ENCODE data around the gene SYNJ1. TPM values are rescaled to one million over a fixed set of nuclear protein-coding genes. Genes with fewer than 3 reads are reported as not detected.

Gene SYNJ1
- total and polyA plus RNA-seq, 12 donors, result 5.0 to 19.4 (median 10.9) TPM

DNA sequence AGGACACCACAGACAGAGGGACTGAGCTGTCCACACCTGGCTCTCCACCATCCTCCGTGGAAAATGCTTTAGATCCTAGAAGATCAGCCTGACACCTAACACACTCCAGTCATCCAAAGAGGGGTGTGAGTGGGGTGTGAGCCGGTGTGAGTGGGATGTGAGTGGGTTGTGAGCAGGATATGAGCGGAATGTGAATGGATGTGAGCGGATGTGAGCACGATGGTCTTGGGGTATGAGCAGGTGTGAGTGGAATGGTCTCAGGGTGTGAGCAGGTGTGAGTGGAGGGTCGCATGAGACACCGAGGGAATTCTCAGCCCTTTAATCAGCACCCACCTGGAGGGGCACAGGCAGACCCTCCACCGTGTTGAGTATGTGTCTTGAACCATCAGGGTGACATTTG is 143.3 kb downstream of the SYNJ1 start:
- TF ChIP-seq, protein P1, sequence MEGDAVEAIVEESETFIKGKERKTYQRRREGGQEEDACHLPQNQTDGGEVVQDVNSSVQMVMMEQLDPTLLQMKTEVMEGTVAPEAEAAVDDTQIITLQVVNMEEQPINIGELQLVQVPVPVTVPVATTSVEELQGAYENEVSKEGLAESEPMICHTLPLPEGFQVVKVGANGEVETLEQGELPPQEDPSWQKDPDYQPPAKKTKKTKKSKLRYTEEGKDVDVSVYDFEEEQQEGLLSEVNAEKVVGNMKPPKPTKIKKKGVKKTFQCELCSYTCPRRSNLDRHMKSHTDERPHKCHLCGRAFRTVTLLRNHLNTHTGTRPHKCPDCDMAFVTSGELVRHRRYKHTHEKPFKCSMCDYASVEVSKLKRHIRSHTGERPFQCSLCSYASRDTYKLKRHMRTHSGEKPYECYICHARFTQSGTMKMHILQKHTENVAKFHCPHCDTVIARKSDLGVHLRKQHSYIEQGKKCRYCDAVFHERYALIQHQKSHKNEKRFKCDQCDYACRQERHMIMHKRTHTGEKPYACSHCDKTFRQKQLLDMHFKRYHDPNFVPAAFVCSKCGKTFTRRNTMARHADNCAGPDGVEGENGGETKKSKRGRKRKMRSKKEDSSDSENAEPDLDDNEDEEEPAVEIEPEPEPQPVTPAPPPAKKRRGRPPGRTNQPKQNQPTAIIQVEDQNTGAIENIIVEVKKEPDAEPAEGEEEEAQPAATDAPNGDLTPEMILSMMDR (IDR thresholded peaks at IDR 0.05), result no peak
- no peak for TF ChIP-seq POLR2A (IDR thresholded peaks at IDR 0.05)

DNA sequence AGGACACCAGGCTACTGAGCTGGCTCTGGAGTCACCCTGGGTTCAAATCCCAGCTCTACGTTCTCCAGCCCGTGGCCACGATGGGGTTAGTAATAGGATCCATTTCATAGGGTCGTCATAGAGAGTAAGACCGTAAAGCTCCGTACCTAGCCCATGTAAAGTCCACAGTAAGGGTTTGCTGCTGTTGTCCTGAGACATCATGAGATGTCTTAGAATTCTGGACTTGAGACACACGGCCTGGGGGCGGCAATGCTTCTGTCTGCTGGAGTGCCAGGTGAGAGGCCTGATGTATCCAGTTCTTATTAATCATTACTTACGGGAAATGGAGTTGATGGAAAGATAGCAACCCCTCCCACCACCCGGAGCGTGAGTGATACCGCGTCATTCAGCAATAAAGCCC is 146.1 kb downstream of the SYNJ1 start:
- no peaks in the 10 kb centered on the region for H3K9me3 ChIP-seq (replicated peaks in 1 of 3)
- intact Hi-C loops (cut with DNase I), result no loop called here
- no peaks in the 10 kb centered on the region for H3K36me3 ChIP-seq (replicated peaks in 1 of 2)
- TF ChIP-seq, protein P1 (IDR thresholded peaks at IDR 0.05), result no peak
- TF ChIP-seq POLR2A (IDR thresholded peaks at IDR 0.05), result no peak
- H3K4me3 ChIP-seq, result no peak overlapping the region
- DNase-seq, result no peak
- WGBS, 4 donors, result 91 to 95% (median 91%) methylated on average over 12 to 13 of the region's 13 CpGs
- no peak overlapping the region for H3K27ac ChIP-seq
- H3K4me1 ChIP-seq (replicated peaks in 1 of 2), result no peaks in the 10 kb centered on the region
- no peaks in the 10 kb centered on the region for H3K27me3 ChIP-seq

More for the DNA sequence above, 143.3 kb downstream of the SYNJ1 start:
- DNase-seq, result no peak
- intact Hi-C loops (cut with DNase I), result no loop called here
- H3K4me3 ChIP-seq, result no peak overlapping the region
- no peaks in the 10 kb centered on the region for H3K9me3 ChIP-seq (replicated peaks in 1 of 3)
- no peak overlapping the region for H3K27ac ChIP-seq
- H3K4me1 ChIP-seq (replicated peaks in 1 of 2), result no peaks in the 10 kb centered on the region
- H3K27me3 ChIP-seq, result no peaks in the 10 kb centered on the region
- WGBS, 4 donors, result 81 to 90% (median 85%) methylated on average over 8 of the region's 8 CpGs
- no peaks in the 10 kb centered on the region for H3K36me3 ChIP-seq (replicated peaks in 1 of 2)

DNA sequence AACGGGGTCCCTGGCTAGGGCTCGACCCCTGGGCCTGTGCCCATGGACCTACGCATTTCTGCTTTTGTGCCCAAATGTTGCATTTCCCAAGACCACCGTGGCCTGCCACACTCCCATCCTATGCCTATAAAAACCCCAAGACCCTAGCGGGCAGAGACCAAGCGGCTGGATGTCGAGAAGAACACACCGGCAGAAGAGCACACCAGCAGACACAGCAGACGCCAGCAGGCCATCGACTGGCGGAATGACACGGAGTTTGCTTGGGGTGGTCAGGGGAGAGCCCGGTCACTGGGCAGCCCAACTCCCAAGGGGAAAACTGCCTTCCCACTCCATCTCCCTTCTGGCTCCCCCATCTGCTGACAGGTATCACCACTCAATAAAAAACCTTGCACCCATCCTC is 146.9 kb downstream of the SYNJ1 start:
- Histone ChIP-seq H3K9me3 (replicated peaks in 1 of 3) (no peaks in the 10 kb centered on the region), H3K4me3 (no peak overlapping the region), H3K4me1 (replicated peaks in 1 of 2) (no peaks in the 10 kb centered on the region), H3K27ac (no peak overlapping the region), H3K27me3 (no peaks in the 10 kb centered on the region), H3K36me3 (replicated peaks in 1 of 2) (no peaks in the 10 kb centered on the region)
- no peak for DNase-seq
- TF ChIP-seq, protein P1 (IDR thresholded peaks at IDR 0.05), result no peak
- no peak for TF ChIP-seq POLR2A (IDR thresholded peaks at IDR 0.05)
- intact Hi-C loops (cut with DNase I), result no loop called here
- WGBS, 4 donors, result 86 to 94% (median 90%) methylated on average over 8 to 13 of the region's 13 CpGs

Other genes with a start within 250 kb of the SYNJ1 start
- 1 to 10 TPM in 2 of 9 donors, under 1 TPM in 5, not detected in 2; 0.28 to 2.0 (median 0.78) TPM for gene TCP10L, start 142.5 kb downstream of the SYNJ1 start, total RNA-seq
- 1 to 10 TPM in 2 of 3 donors, under 1 TPM in 1; 0.79 to 3.0 (median 2.3) TPM for gene TCP10L, start 142.5 kb downstream of the SYNJ1 start, polyA plus RNA-seq
- 10 to 100 TPM; 20.3 to 51.9 (median 33.3) TPM for gene CFAP298, start 115.6 kb downstream of the SYNJ1 start, total RNA-seq
- gene CFAP298, start 115.6 kb downstream of the SYNJ1 start, polyA plus RNA-seq, result 100 to 1,000 TPM in 1 of 3 donors, 10 to 100 TPM in 2; 48.9 to 101 (median 85.9) TPM
- gene PAXBP1, start 43.7 kb upstream of the SYNJ1 start, total RNA-seq, result 10 to 100 TPM in 8 of 9 donors, 1 to 10 TPM in 1; 7.7 to 48.0 (median 23.0) TPM
- gene PAXBP1, start 43.7 kb upstream of the SYNJ1 start, polyA plus RNA-seq, result 10 to 100 TPM; 19.6 to 41.1 (median 36.2) TPM